ENCODE results near the gene SCG3.

The SCG3 gene

GRCh38 chr15:51709031-51709430 is 27.7 kb downstream of the SCG3 start:
- no peak overlapping the region for H3K9ac ChIP-seq (ENCODE audit: low read length)
- H3K9me3 ChIP-seq (ENCODE audit: control insufficient read depth, insufficient read depth, low read depth, low read length): no peaks in the 10 kb centered on the region
- H3K27me3 ChIP-seq (ENCODE audit: control insufficient read depth, insufficient read depth, low read length): no peaks in the 10 kb centered on the region
- no peak overlapping the region for H3K4me3 ChIP-seq (ENCODE audit: low read depth, low read length)
- no peak overlapping the region for H3K27ac ChIP-seq (ENCODE audit: low read depth, low read length)
- no peaks in the 10 kb centered on the region for H3K4me1 ChIP-seq (ENCODE audit: control insufficient read depth, insufficient read depth, low read length)
- no peaks in the 10 kb centered on the region; the same call in 1 of the 2 replicates for H3K36me3 ChIP-seq (ENCODE audit: control insufficient read depth, insufficient read depth, low read length)

GRCh38 chr15:51714162-51714561 is 32.9 kb downstream of the SCG3 start:
- Histone ChIP-seq H3K4me1 (ENCODE audit: control insufficient read depth, insufficient read depth, low read length) (no peaks in the 10 kb centered on the region; the same call in 1 of the 2 replicates), H3K9me3 (ENCODE audit: control insufficient read depth, insufficient read depth, low read depth, low read length) (no peaks in the 10 kb centered on the region), H3K36me3 (ENCODE audit: control insufficient read depth, insufficient read depth, low read length) (peaks cover 2% of the 10 kb centered on the region; the same call in 1 of the 2 replicates), H3K27me3 (ENCODE audit: control insufficient read depth, insufficient read depth, low read length) (no peaks in the 10 kb centered on the region), H3K27ac (ENCODE audit: low read depth, low read length) (no peak overlapping the region), H3K4me3 (ENCODE audit: low read depth, low read length) (no peak overlapping the region), H3K9ac (ENCODE audit: low read length) (no peak overlapping the region)

- H3K9ac ChIP-seq (ENCODE audit: low read length): no peak overlapping the region
- H3K27me3 ChIP-seq (ENCODE audit: control insufficient read depth, insufficient read depth, low read length): no peaks in the 10 kb centered on the region
- H3K4me1 ChIP-seq (ENCODE audit: control insufficient read depth, insufficient read depth, low read length): no peaks in the 10 kb centered on the region; the same call in 1 of the 2 replicates
- H3K36me3 ChIP-seq (ENCODE audit: control insufficient read depth, insufficient read depth, low read length): peaks cover 2% of the 10 kb centered on the region; the same call in 1 of the 2 replicates
- H3K9me3 ChIP-seq (ENCODE audit: control insufficient read depth, insufficient read depth, low read depth, low read length): no peaks in the 10 kb centered on the region
- H3K27ac ChIP-seq (ENCODE audit: low read depth, low read length): no peak overlapping the region
- H3K4me3 ChIP-seq (ENCODE audit: low read depth, low read length): no peak overlapping the region
Observed at GRCh38 chr15:51714911-51715310, 33.6 kb downstream of the SCG3 start.

GRCh38 chr15:51718219-51718618 is 36.9 kb downstream of the SCG3 start:
- Histone ChIP-seq H3K27me3 (ENCODE audit: control insufficient read depth, insufficient read depth, low read length) (no peaks in the 10 kb centered on the region), H3K4me1 (ENCODE audit: control insufficient read depth, insufficient read depth, low read length) (no peaks in the 10 kb centered on the region; the same call in 1 of the 2 replicates), H3K9me3 (ENCODE audit: control insufficient read depth, insufficient read depth, low read depth, low read length) (no peaks in the 10 kb centered on the region), H3K4me3 (ENCODE audit: low read depth, low read length) (no peak overlapping the region), H3K36me3 (ENCODE audit: control insufficient read depth, insufficient read depth, low read length) (peaks cover 2% of the 10 kb centered on the region; the same call in 1 of the 2 replicates), H3K27ac (ENCODE audit: low read depth, low read length) (no peak overlapping the region), H3K9ac (ENCODE audit: low read length) (no peak overlapping the region)

GRCh38 chr15:51718746-51719145 is 37.4 kb downstream of the SCG3 start:
- Histone ChIP-seq H3K9ac (ENCODE audit: low read length) (no peak overlapping the region), H3K4me3 (ENCODE audit: low read depth, low read length) (no peak overlapping the region), H3K36me3 (ENCODE audit: control insufficient read depth, insufficient read depth, low read length) (peaks cover 2% of the 10 kb centered on the region; the same call in 1 of the 2 replicates), H3K27me3 (ENCODE audit: control insufficient read depth, insufficient read depth, low read length) (no peaks in the 10 kb centered on the region), H3K27ac (ENCODE audit: low read depth, low read length) (no peak overlapping the region), H3K9me3 (ENCODE audit: control insufficient read depth, insufficient read depth, low read depth, low read length) (no peaks in the 10 kb centered on the region), H3K4me1 (ENCODE audit: control insufficient read depth, insufficient read depth, low read length) (no peaks in the 10 kb centered on the region; the same call in 1 of the 2 replicates)

- peaks cover 10% of the 10 kb centered on the region for H3K4me1 ChIP-seq (ENCODE audit: control insufficient read depth, insufficient read depth, low read length)
- H3K9me3 ChIP-seq (ENCODE audit: control insufficient read depth, insufficient read depth, low read depth, low read length): no peaks in the 10 kb centered on the region
- peaks cover 2% of the 10 kb centered on the region; the same call in 1 of the 2 replicates for H3K36me3 ChIP-seq (ENCODE audit: control insufficient read depth, insufficient read depth, low read length)
- no peak overlapping the region for H3K4me3 ChIP-seq (ENCODE audit: low read depth, low read length)
- H3K27me3 ChIP-seq (ENCODE audit: control insufficient read depth, insufficient read depth, low read length): no peaks in the 10 kb centered on the region
- H3K27ac ChIP-seq (ENCODE audit: low read depth, low read length): no peak overlapping the region
- no peak overlapping the region for H3K9ac ChIP-seq (ENCODE audit: low read length)
Observed at GRCh38 chr15:51720201-51720995, 39.1 kb downstream of the SCG3 start.

- no peak overlapping the region for H3K4me3 ChIP-seq (ENCODE audit: low read depth, low read length)
- no peak overlapping the region for H3K27ac ChIP-seq (ENCODE audit: low read depth, low read length)
- no peaks in the 10 kb centered on the region for H3K9me3 ChIP-seq (ENCODE audit: control insufficient read depth, insufficient read depth, low read depth, low read length)
- peaks cover 18% of the 10 kb centered on the region for H3K4me1 ChIP-seq (ENCODE audit: control insufficient read depth, insufficient read depth, low read length)
- no peak overlapping the region for H3K9ac ChIP-seq (ENCODE audit: low read length)
- peaks cover 2% of the 10 kb centered on the region; the same call in 1 of the 2 replicates for H3K36me3 ChIP-seq (ENCODE audit: control insufficient read depth, insufficient read depth, low read length)
- H3K27me3 ChIP-seq (ENCODE audit: control insufficient read depth, insufficient read depth, low read length): no peaks in the 10 kb centered on the region
Observed at GRCh38 chr15:51721199-51721960, 40.1 kb downstream of the SCG3 start.

GRCh38 chr15:51724199-51724598 is 42.9 kb downstream of the SCG3 start:
- Histone ChIP-seq H3K4me1 (ENCODE audit: control insufficient read depth, insufficient read depth, low read length) (peaks cover 33% of the 10 kb centered on the region), H3K9me3 (ENCODE audit: control insufficient read depth, insufficient read depth, low read depth, low read length) (no peaks in the 10 kb centered on the region), H3K36me3 (ENCODE audit: control insufficient read depth, insufficient read depth, low read length) (no peaks in the 10 kb centered on the region), H3K27me3 (ENCODE audit: control insufficient read depth, insufficient read depth, low read length) (no peaks in the 10 kb centered on the region), H3K27ac (ENCODE audit: low read depth, low read length) (no peak overlapping the region), H3K9ac (ENCODE audit: low read length) (no peak overlapping the region), H3K4me3 (ENCODE audit: low read depth, low read length) (no peak overlapping the region)

- H3K9ac ChIP-seq (ENCODE audit: low read length): no peak overlapping the region
- H3K27me3 ChIP-seq (ENCODE audit: control insufficient read depth, insufficient read depth, low read length): no peaks in the 10 kb centered on the region
- no peak overlapping the region for H3K27ac ChIP-seq (ENCODE audit: low read depth, low read length)
- no peaks in the 10 kb centered on the region for H3K36me3 ChIP-seq (ENCODE audit: control insufficient read depth, insufficient read depth, low read length)
- no peak overlapping the region for H3K4me3 ChIP-seq (ENCODE audit: low read depth, low read length)
- no peaks in the 10 kb centered on the region for H3K9me3 ChIP-seq (ENCODE audit: control insufficient read depth, insufficient read depth, low read depth, low read length)
- H3K4me1 ChIP-seq (ENCODE audit: control insufficient read depth, insufficient read depth, low read length): peaks cover 33% of the 10 kb centered on the region
Observed at GRCh38 chr15:51724673-51725072, 43.4 kb downstream of the SCG3 start.

GRCh38 chr15:51726302-51727073 is 45.2 kb downstream of the SCG3 start:
- Histone ChIP-seq H3K27me3 (ENCODE audit: control insufficient read depth, insufficient read depth, low read length) (no peaks in the 10 kb centered on the region), H3K9ac (ENCODE audit: low read length) (no peak overlapping the region), H3K27ac (ENCODE audit: low read depth, low read length) (peak overlapping the region; percentile 42; the same call in 1 of the 2 replicates), H3K36me3 (ENCODE audit: control insufficient read depth, insufficient read depth, low read length) (no peaks in the 10 kb centered on the region), H3K4me3 (ENCODE audit: low read depth, low read length) (peak overlapping the region; percentile 15; the same call in 1 of the 2 replicates), H3K9me3 (ENCODE audit: control insufficient read depth, insufficient read depth, low read depth, low read length) (no peaks in the 10 kb centered on the region), H3K4me1 (ENCODE audit: control insufficient read depth, insufficient read depth, low read length) (peaks cover 34% of the 10 kb centered on the region)
